Measurements from ENCODE around the gene F2RL1. TPM values are rescaled to one million over a fixed set of nuclear protein-coding genes. Genes with fewer than 3 reads are reported as not detected.
A peak's percentile ranks its signal among the peaks of the same experiment; 100 is the strongest.
"Not testable (repeated sequence)": the region's sequence is repeated elsewhere in the genome, so short reads cannot be mapped to it uniquely, and the experiment has no call there.

F2RL1 gene
- total RNA-seq, 1 donor from 2014 or later, result 8.0 TPM

GRCh38 chr5:76808141-76808691 lies 10.6 kb upstream of the F2RL1 start:
- no peak overlapping the region for H3K27ac ChIP-seq
- no peaks in the 10 kb centered on the region for H3K27me3 ChIP-seq
- DNase-seq, result no peak
- no peaks in the 10 kb centered on the region for H3K9me3 ChIP-seq
- TF ChIP-seq CTCF (IDR thresholded peaks at IDR 0.05), result no peak
- intact Hi-C loops (cut with DNase I), result no loop called here
- no peak overlapping the region for H3K4me3 ChIP-seq
- H3K36me3 ChIP-seq, result no peaks in the 10 kb centered on the region
- no peak for ATAC-seq
- no peaks in the 10 kb centered on the region for H3K4me1 ChIP-seq

GRCh38 chr5:76809141-76809540 lies 9.7 kb upstream of the F2RL1 start:
- Histone ChIP-seq H3K4me3 (no peak overlapping the region), H3K27ac (no peak overlapping the region), H3K36me3 (no peaks in the 10 kb centered on the region), H3K9me3 (no peaks in the 10 kb centered on the region), H3K27me3 (no peaks in the 10 kb centered on the region), H3K4me1 (no peaks in the 10 kb centered on the region)
- ATAC-seq (no peak), DNase-seq (peak; percentile 9)
- TF ChIP-seq CTCF (IDR thresholded peaks at IDR 0.05), result no peak
- intact Hi-C loops (cut with DNase I), result no loop called here

GRCh38 chr5:76810236-76810635 lies 8.6 kb upstream of the F2RL1 start:
- no peak for TF ChIP-seq CTCF (IDR thresholded peaks at IDR 0.05)
- Histone ChIP-seq H3K27me3 (no peaks in the 10 kb centered on the region), H3K4me3 (no peak overlapping the region), H3K36me3 (no peaks in the 10 kb centered on the region), H3K9me3 (no peaks in the 10 kb centered on the region), H3K4me1 (no peaks in the 10 kb centered on the region), H3K27ac (no peak overlapping the region)
- intact Hi-C loops (cut with DNase I), result no loop called here
- ATAC-seq (no peak), DNase-seq (peak; percentile 13)

- Histone ChIP-seq H3K27me3 (no peaks in the 10 kb centered on the region), H3K36me3 (no peaks in the 10 kb centered on the region), H3K4me3 (no peak overlapping the region), H3K27ac (no peak overlapping the region), H3K9me3 (no peaks in the 10 kb centered on the region), H3K4me1 (no peaks in the 10 kb centered on the region)
- no peak for DNase-seq
- intact Hi-C loops (cut with DNase I), result no loop called here
- no peak for ATAC-seq
- TF ChIP-seq CTCF (IDR thresholded peaks at IDR 0.05), result no peak
Observed at GRCh38 chr5:76811214-76811613, 7.6 kb upstream of the F2RL1 start.

- intact Hi-C loops (cut with DNase I); H3K4me3 ChIP-seq; H3K27me3 ChIP-seq; H3K36me3 ChIP-seq; ATAC-seq; H3K4me1 ChIP-seq; H3K27ac ChIP-seq; H3K9me3 ChIP-seq; DNase-seq: not testable (repeated sequence)
Observed at GRCh38 chr5:76812209-76812608, 6.6 kb upstream of the F2RL1 start.

- Histone ChIP-seq H3K27ac (no peak overlapping the region), H3K4me3 (no peak overlapping the region), H3K4me1 (no peaks in the 10 kb centered on the region), H3K36me3 (no peaks in the 10 kb centered on the region), H3K27me3 (no peaks in the 10 kb centered on the region), H3K9me3 (no peaks in the 10 kb centered on the region)
- DNase-seq, result no peak
- ATAC-seq, result no peak
- TF ChIP-seq CTCF (IDR thresholded peaks at IDR 0.05), result no peak
- intact Hi-C loops (cut with DNase I), result no loop called here
Observed at GRCh38 chr5:76813982-76814562, 4.8 kb upstream of the F2RL1 start.
